ENCODE data around the gene TREX2.

GRCh38 chrX:153459986-153460385 lies 14.1 kb upstream of the TREX2 start:
- TF ChIP-seq CTCF (optimal IDR thresholded peaks at IDR 0.05 in 1 of 3, IDR thresholded peaks at IDR 0.05 in 1 of 3, conservative IDR thresholded peaks at IDR 0.05 in 1 of 3; ENCODE audit: extremely low read depth in 1 of 3, insufficient read depth in 2 of 3, low read length in 3 of 3), result no peak
- TF ChIP-seq EZH2 (IDR thresholded peaks at IDR 0.05; ENCODE audit: low read length), result no peak
